H1 (cell line): Measurements from ENCODE around the gene GFPT1. TPM values are rescaled to one million over a fixed set of nuclear protein-coding genes. Genes with fewer than 3 reads are reported as not detected.

ENCODE experiments used
- ASH2L ChIP-seq: fragments of 200-600, 300-600 bp; sonication (generic); IDR thresholded peaks from one replicate; pipeline ENCODE4 v1.7.1; 2017; ENCODE audit warnings: low read length
- BACH1 ChIP-seq: IDR thresholded peaks from 2 replicates; pipeline ENCODE4 v1.6.1; 2012; ENCODE audit warnings: low read length, improper control_type of control experiment
- FOSL1 ChIP-seq: IDR thresholded peaks from 2 replicates; pipeline ENCODE4 v1.6.1; 2011; ENCODE audit warnings: mild to moderate bottlenecking, low read depth, low read length, moderate library complexity; ENCODE audit not compliant: insufficient read depth
- HDAC6 ChIP-seq: IDR thresholded peaks from one replicate; pipeline ENCODE4 v1.7.1; 2012; ENCODE audit warnings: low read depth, mild to moderate bottlenecking, inconsistent platforms, low read length, moderate library complexity
- JUND ChIP-seq: IDR thresholded peaks from 2 replicates; pipeline ENCODE4 v1.6.1; 2011; ENCODE audit warnings: mild to moderate bottlenecking, improper control_type of control experiment, low read length
- MAFK ChIP-seq: IDR thresholded peaks from 2 replicates; pipeline ENCODE4 v1.6.1; 2012; ENCODE audit warnings: low read depth, mild to moderate bottlenecking, improper control_type of control experiment, low read length
- NANOG ChIP-seq: IDR thresholded peaks from 2 replicates; pipeline ENCODE4 v1.6.1; 2011; ENCODE audit warnings: low read length, low read depth, mild to moderate bottlenecking, inconsistent platforms; ENCODE audit not compliant: insufficient read depth, poor library complexity, severe bottlenecking
- RFX5 ChIP-seq: IDR thresholded peaks from 2 replicates; pipeline ENCODE4 v1.6.1; 2011; ENCODE audit warnings: low read depth, low read length, improper control_type of control experiment, borderline replicate concordance
- SIN3A ChIP-seq, 2 experiments: IDR thresholded peaks in 1 of 2; conservative IDR thresholded peaks in 1 of 2; 2 replicates each; pipeline ENCODE4 v1.6.1; 2011 to 2012; ENCODE audit warnings: low read length in 2 of 2, improper control_type of control experiment in 1 of 2, low read depth in 1 of 2, mild to moderate bottlenecking in 1 of 2
- SP1 ChIP-seq: IDR thresholded peaks from 2 replicates; pipeline ENCODE4 v1.6.1; 2011; ENCODE audit warnings: low read depth, low read length
- SP4 ChIP-seq: IDR thresholded peaks from 2 replicates; pipeline ENCODE4 v1.6.1; 2012; ENCODE audit warnings: low read length, inconsistent platforms
- SRF ChIP-seq: IDR thresholded peaks from 2 replicates; pipeline ENCODE4 v1.6.1; 2011; ENCODE audit warnings: mild to moderate bottlenecking, low read depth, low read length, moderate library complexity
- ZNF274 ChIP-seq: IDR thresholded peaks from 2 replicates; pipeline ENCODE4 v1.7.0; 2012; ENCODE audit warnings: low read length, borderline replicate concordance; ENCODE audit errors: extremely low read depth
- polyA plus RNA-seq, 7 experiments: library from polyadenylated mRNA; depleted of rRNA in 3 of 7; stranded (reverse) in 5 of 7; unstranded in 2 of 7; fragments of >200 nt in 5 of 7; fragments of 200-250 nt in 2 of 7; gene quantifications; 1 replicate in 5 of 7; 2 replicates in 1 of 7; 4 replicates in 1 of 7; pipeline versions ENCODE4 v1.2.1 to v1.2.3, GENCODE V29; 2011 to 2013; ENCODE audit warnings: missing spikeins in 2 of 7, mixed read lengths in 2 of 7
- total RNA-seq: library from RNA; stranded (reverse); fragmentation: NEBNext Ultra II Directional; extraction: Animal tissue kit (Norgen Biotek cat#: 25700); gene quantifications from 2 replicates; pipeline ENCODE4 v1.2.1, GENCODE V29; 2021
- TF ChIP-seq, protein P1 (sequence below), 3 experiments: IDR thresholded peaks; 1 replicate in 2 of 3; 2 replicates in 1 of 3; pipeline versions ENCODE4 v1.5.1 to v1.6.1; 2011; ENCODE audit warnings: low read length in 3 of 3, mild to moderate bottlenecking in 3 of 3, inconsistent platforms in 2 of 3, low read depth in 1 of 3, moderate library complexity in 1 of 3; ENCODE audit not compliant: insufficient read depth in 1 of 3; ENCODE audit errors: control extremely low read depth in 1 of 3

The GFPT1 gene
- total and polyA plus RNA-seq, 2 of the 8 experiments (the other 6 are each of a cell fraction or from before 2014, with no cell fraction given): 13.3 to 76.2 TPM

- TF ChIP-seq SP4 (no peak), FOSL1 (no peak), ZNF274 (no peak), SIN3A (conservative IDR thresholded peaks at IDR 0.05 in 1 of 2, IDR thresholded peaks at IDR 0.05 in 1 of 2; ENCODE audit: low read depth in 1 of 2, low read length in 2 of 2) (no peak), JUND (no peak), SRF (no peak), HDAC6 (no peak), ASH2L (no peak), RFX5 (no peak), NANOG (no peak), MAFK (no peak), BACH1 (no peak), SP1 (no peak)
- TF ChIP-seq, protein P1, sequence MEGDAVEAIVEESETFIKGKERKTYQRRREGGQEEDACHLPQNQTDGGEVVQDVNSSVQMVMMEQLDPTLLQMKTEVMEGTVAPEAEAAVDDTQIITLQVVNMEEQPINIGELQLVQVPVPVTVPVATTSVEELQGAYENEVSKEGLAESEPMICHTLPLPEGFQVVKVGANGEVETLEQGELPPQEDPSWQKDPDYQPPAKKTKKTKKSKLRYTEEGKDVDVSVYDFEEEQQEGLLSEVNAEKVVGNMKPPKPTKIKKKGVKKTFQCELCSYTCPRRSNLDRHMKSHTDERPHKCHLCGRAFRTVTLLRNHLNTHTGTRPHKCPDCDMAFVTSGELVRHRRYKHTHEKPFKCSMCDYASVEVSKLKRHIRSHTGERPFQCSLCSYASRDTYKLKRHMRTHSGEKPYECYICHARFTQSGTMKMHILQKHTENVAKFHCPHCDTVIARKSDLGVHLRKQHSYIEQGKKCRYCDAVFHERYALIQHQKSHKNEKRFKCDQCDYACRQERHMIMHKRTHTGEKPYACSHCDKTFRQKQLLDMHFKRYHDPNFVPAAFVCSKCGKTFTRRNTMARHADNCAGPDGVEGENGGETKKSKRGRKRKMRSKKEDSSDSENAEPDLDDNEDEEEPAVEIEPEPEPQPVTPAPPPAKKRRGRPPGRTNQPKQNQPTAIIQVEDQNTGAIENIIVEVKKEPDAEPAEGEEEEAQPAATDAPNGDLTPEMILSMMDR (IDR thresholded peaks at IDR 0.05; ENCODE audit: control extremely low read depth in 1 of 3, insufficient read depth in 1 of 3, low read depth in 1 of 3, low read length in 3 of 3): no peak
Observed at GRCh38 chr2:69287544-69287943, 99.5 kb downstream of the GFPT1 start (continued).
